Esophagus muscularis mucosa (tissue), 4 donors: ENCODE data around the gene HLCS.

Experiments
- EP300 ChIP-seq: sonication (generic); formaldehyde crosslinking; IDR thresholded peaks from one replicate; pipeline ENCODE4 v1.6.1; 2017; ENCODE audit warnings: antibody characterized with exemption
- POLR2A ChIP-seq: fragments of 450-650 bp; IDR thresholded peaks from one replicate; pipeline ENCODE4 v1.6.1; 2017; ENCODE audit warnings: antibody characterized with exemption, moderate library complexity, mild to moderate bottlenecking, low read depth
- POLR2AphosphoS5 ChIP-seq, 2 donors: sonication (generic); formaldehyde crosslinking; IDR thresholded peaks; one replicate each; pipeline ENCODE4 v1.6.1; 2017; ENCODE audit warnings: antibody characterized with exemption in 2 of 2
- TF ChIP-seq, protein P1 (sequence below), 3 experiments: fragments of 200-600 bp in 2 of 3; fragments of 450-650 bp in 1 of 3; sonication (generic) in 2 of 3; IDR thresholded peaks; one replicate each; pipeline ENCODE4 v1.5.1; 2017 to 2019; ENCODE audit warnings: antibody characterized with exemption in 3 of 3, mild to moderate bottlenecking in 2 of 3, moderate library complexity in 1 of 3

DNA sequence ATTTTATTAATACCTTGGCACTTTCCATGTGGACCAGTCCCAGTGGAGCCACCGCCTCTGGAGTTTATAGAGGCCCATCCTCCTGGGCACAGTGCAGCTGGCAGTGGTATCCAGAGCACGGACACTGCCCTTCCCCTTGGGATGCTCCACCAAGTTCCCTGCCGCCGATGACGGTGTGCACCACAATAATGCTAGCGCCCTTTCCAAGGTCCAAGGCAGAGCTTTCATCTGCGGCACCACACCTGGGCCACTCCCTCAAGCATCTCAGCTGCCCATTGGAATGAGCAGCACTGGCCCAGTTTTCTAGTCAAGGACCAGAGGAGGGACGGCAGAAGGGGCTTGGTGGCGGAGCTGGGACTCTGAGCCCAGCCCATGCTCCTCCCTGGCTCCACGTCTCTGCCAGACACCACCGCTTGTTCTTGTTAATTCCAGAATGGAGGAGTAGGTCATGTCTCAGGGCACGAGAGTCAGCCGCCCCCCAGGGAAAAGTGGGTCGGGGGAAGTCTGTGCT is 243.0 kb downstream of the HLCS start:
- TF ChIP-seq, protein P1, sequence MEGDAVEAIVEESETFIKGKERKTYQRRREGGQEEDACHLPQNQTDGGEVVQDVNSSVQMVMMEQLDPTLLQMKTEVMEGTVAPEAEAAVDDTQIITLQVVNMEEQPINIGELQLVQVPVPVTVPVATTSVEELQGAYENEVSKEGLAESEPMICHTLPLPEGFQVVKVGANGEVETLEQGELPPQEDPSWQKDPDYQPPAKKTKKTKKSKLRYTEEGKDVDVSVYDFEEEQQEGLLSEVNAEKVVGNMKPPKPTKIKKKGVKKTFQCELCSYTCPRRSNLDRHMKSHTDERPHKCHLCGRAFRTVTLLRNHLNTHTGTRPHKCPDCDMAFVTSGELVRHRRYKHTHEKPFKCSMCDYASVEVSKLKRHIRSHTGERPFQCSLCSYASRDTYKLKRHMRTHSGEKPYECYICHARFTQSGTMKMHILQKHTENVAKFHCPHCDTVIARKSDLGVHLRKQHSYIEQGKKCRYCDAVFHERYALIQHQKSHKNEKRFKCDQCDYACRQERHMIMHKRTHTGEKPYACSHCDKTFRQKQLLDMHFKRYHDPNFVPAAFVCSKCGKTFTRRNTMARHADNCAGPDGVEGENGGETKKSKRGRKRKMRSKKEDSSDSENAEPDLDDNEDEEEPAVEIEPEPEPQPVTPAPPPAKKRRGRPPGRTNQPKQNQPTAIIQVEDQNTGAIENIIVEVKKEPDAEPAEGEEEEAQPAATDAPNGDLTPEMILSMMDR (IDR thresholded peaks at IDR 0.05) = no peak
- TF ChIP-seq EP300 = no peak
- TF ChIP-seq POLR2A = no peak
- no peak for TF ChIP-seq POLR2AphosphoS5 (IDR thresholded peaks at IDR 0.05)
